Melanocyte of skin (primary cell): ENCODE data around the gene ARRDC3. TPM values are rescaled to one million over a fixed set of nuclear protein-coding genes. Genes with fewer than 3 reads are reported as not detected.

Source experiments
- total RNA-seq, 2 donors: library from RNA; depleted of rRNA; stranded (reverse); fragments of >200 nt; gene quantifications; 2 replicates each; pipeline ENCODE4 v1.2.3, GENCODE V29; 2012

Gene ARRDC3
- 10 to 100 TPM; 12.4 to 29.0 TPM for total RNA-seq

GRCh38 chr5:91383027-91383955 lies at the start of gene ARRDC3:
ARRDC3 (minus strand) TSS chr5:91383317; CDS start chr5:91383092, 225 bp downstream.

